NCI-H1930 (cell line): ENCODE data around the gene NECAB2.

Experiments used
- DNase-seq, 2 experiments: peaks; one replicate each; lab custom pipeline; 2025; lab: John Stamatoyannopoulos, UW

Gene NECAB2

GRCh38 chr16:84045001-84045817, 77.2 kb downstream of the NECAB2 start:
- no peak for DNase-seq

GRCh38 chr16:84045818-84046470, 77.9 kb downstream of the NECAB2 start:
- DNase-seq: no peak

GRCh38 chr16:84047206-84047605, 79.2 kb downstream of the NECAB2 start:
- DNase-seq: no peak

GRCh38 chr16:84047626-84048025, 79.6 kb downstream of the NECAB2 start:
- DNase-seq: no peak

GRCh38 chr16:84048270-84048669, 80.2 kb downstream of the NECAB2 start:
- no peak for DNase-seq

- no peak for DNase-seq
Observed at GRCh38 chr16:84048871-84049270, 80.8 kb downstream of the NECAB2 start.

GRCh38 chr16:84049403-84050060, 81.5 kb downstream of the NECAB2 start:
- no peak for DNase-seq

- no peak for DNase-seq
Observed at GRCh38 chr16:84050316-84050715, 82.3 kb downstream of the NECAB2 start.

- no peak for DNase-seq
Observed at GRCh38 chr16:84052071-84052622, 84.1 kb downstream of the NECAB2 start.
